AG09319 (cell line): ENCODE data around the gene HOXA5.

ENCODE experiments used
- DNase-seq: peaks from one replicate; pipeline ENCODE4 v3.0.0-alpha.2; 2010; ENCODE audit warnings: low read depth; ENCODE audit errors: extremely low read depth
- TF ChIP-seq, protein P1 (sequence below): IDR thresholded peaks from 2 replicates; pipeline ENCODE4 v1.5.1; 2011; ENCODE audit warnings: low read depth, mild to moderate bottlenecking, inconsistent platforms, low read length, moderate library complexity

HOXA5 gene

DNA sequence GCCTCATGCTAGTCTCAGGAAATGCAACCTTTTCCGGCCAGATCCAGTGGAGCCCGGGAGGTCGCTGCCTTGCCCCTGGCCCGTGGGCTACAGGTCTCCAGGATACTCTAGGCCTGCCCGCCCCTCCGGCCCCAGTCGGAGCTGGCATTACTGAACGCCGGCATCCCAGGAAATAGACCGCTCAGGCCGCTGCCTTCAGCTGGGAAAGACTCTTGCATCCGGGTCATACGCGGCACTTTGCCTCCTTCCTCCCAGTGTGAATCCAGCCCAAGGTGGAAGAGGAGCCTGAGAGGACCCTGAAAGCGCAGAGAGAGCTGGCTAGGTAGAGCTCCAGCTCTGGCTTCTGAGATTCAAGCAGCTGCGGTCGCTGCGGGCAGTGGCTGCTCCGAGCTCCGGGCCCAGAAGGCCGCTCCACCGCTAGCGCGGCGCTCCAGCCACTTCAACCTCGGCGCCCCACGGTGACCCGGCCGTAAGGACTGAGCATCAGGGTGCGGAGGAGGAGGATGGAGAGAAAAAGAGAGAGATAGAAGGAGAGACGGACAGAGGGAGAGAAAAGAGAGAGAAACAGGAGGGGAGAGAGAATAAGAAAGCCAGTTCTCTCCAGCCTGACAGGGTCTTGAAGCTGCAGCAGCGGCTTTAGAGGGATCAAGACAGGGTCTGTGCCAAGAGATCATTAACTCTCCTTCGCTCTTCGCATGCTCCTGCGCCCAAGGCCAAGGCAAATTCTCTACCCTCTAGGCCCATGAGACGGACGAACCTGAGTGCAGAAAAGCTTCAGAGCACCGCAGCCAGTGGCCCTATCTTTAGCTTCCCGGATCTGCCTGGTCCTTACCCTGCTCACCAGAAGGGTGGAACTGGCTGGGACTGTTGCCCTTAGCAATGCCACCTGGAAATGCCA, 32.4 kb upstream of the HOXA5 start:
- TF ChIP-seq, protein P1, sequence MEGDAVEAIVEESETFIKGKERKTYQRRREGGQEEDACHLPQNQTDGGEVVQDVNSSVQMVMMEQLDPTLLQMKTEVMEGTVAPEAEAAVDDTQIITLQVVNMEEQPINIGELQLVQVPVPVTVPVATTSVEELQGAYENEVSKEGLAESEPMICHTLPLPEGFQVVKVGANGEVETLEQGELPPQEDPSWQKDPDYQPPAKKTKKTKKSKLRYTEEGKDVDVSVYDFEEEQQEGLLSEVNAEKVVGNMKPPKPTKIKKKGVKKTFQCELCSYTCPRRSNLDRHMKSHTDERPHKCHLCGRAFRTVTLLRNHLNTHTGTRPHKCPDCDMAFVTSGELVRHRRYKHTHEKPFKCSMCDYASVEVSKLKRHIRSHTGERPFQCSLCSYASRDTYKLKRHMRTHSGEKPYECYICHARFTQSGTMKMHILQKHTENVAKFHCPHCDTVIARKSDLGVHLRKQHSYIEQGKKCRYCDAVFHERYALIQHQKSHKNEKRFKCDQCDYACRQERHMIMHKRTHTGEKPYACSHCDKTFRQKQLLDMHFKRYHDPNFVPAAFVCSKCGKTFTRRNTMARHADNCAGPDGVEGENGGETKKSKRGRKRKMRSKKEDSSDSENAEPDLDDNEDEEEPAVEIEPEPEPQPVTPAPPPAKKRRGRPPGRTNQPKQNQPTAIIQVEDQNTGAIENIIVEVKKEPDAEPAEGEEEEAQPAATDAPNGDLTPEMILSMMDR = no peak

GRCh38 chr7:27174874-27175625, 31.6 kb upstream of the HOXA5 start:
- TF ChIP-seq, protein P1 = no peak
- no peak for DNase-seq

More for the DNA sequence above, 32.4 kb upstream of the HOXA5 start:
- DNase-seq = no peak

GRCh38 chr7:27173956-27174873, 30.7 kb upstream of the HOXA5 start, which contains the start of gene HOXA10:
Gene HOXA10, minus strand, starts transcription at chr7:27174320. Its CDS starts 14 bp downstream, at chr7:27174306.
- DNase-seq = no peak
- TF ChIP-seq, protein P1 = no peak

GRCh38 chr7:27173511-27173955, 30.1 kb upstream of the HOXA5 start:
- TF ChIP-seq, protein P1 = no peak
- no peak for DNase-seq

DNA sequence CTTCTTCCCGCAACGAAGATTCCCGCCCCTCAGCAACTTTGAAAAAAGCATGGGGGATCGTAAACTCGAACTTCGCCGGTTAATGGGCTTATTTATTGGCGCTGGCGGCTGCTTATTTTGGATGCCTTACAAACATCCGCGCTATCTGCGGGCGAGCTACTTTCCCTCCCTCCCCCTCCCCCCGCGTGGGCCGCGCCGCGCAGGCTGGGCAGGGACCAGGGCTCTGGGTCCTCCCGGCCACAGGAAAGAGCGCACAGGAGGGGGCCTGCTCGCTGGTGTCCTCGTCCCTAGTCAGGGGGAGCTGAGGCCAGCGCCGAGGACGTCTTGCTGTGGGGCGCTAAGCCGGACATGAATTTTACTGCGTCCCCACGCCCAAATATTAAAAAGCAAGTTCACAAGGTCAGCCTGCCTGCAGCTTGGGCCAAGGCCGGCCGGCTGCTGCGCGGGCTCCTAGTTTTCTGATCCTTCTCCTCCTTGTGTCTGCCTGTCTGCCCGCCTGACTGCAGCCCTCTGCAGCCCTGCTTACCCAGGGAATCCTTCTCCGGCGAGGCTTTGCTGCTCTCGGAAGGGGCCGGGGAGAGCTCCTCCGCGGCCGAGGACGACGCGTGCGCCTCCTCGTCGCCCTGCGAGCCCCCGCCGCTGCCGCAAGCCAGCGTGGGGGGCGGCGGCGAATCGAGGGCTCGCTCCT, 29.5 kb upstream of the HOXA5 start:
- no peak for DNase-seq
- TF ChIP-seq, protein P1 = no peak

DNA sequence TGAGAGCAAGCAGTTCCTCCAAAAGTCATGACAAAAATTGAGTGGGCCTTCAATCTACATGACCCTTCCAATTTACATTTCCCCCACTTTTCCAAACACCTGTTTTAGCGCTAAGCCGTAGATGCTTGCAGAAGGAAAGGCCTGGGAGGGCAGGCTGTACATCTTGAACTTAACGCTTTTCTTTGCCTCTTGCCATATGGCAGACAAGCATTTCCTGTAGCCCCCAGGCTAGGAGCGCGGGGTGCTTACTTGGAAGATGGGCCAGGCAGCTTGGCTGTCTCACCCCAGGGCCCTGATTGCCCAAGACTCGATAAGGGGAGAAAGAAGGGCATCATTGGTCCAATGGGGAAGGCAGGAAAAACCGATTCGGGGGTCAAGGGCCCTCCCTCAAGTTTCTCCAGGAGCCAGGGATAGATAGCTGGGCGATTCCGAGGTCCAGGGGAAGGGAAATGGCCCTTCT, 28.9 kb upstream of the HOXA5 start:
- TF ChIP-seq, protein P1 = no peak
- no peak for DNase-seq
